ENCODE measurements around the gene DMD. TPM values are rescaled to one million over a fixed set of nuclear protein-coding genes. Genes with fewer than 3 reads are reported as not detected.
"Not testable (repeated sequence)": the region's sequence is repeated elsewhere in the genome, so short reads cannot be mapped to it uniquely, and the experiment has no call there.

The DMD gene
- total RNA-seq, 1 donor from 2014 or later, result 6.7 TPM

- no peak for DNase-seq (ENCODE audit: extremely low read depth, low read depth, low spot score)
These were observed 1073.8 kb downstream of the DMD start for GRCh38 chrX:32137525-32137924.

- DNase-seq (ENCODE audit: extremely low read depth, low read depth, low spot score), result no peak
These were observed 1084.4 kb downstream of the DMD start for GRCh38 chrX:32126997-32127396.

GRCh38 chrX:32118832-32119231 is 1092.5 kb downstream of the DMD start:
- no peak for DNase-seq (ENCODE audit: extremely low read depth, low read depth, low spot score)

GRCh38 chrX:32116047-32116446 is 1095.3 kb downstream of the DMD start:
- no peak for DNase-seq (ENCODE audit: extremely low read depth, low read depth, low spot score)

- no peak for DNase-seq (ENCODE audit: extremely low read depth, low read depth, low spot score)
These were observed 1123.7 kb downstream of the DMD start for GRCh38 chrX:32087663-32088062.

GRCh38 chrX:32084757-32085156 is 1126.6 kb downstream of the DMD start:
- no peak for DNase-seq (ENCODE audit: extremely low read depth, low read depth, low spot score)

- no peak for DNase-seq (ENCODE audit: extremely low read depth, low read depth, low spot score)
These were observed 1163.1 kb downstream of the DMD start for GRCh38 chrX:32048285-32048684.

GRCh38 chrX:32045149-32045548 is 1166.2 kb downstream of the DMD start:
- no peak for DNase-seq (ENCODE audit: extremely low read depth, low read depth, low spot score)

- no peak for DNase-seq (ENCODE audit: extremely low read depth, low read depth, low spot score)
These were observed 1170.2 kb downstream of the DMD start for GRCh38 chrX:32041181-32041580.

GRCh38 chrX:32026772-32027171 is 1184.6 kb downstream of the DMD start:
- no peak for DNase-seq (ENCODE audit: extremely low read depth, low read depth, low spot score)

- DNase-seq (ENCODE audit: extremely low read depth, low read depth, low spot score), result no peak
These were observed 1187.3 kb downstream of the DMD start for GRCh38 chrX:32024072-32024471.

GRCh38 chrX:32016195-32016594 is 1195.2 kb downstream of the DMD start:
- DNase-seq (ENCODE audit: extremely low read depth, low read depth, low spot score), result no peak

- DNase-seq (ENCODE audit: extremely low read depth, low read depth, low spot score), result no peak
These were observed 1200.4 kb downstream of the DMD start for GRCh38 chrX:32010948-32011347.

- no peak for DNase-seq (ENCODE audit: extremely low read depth, low read depth, low spot score)
These were observed 1201.1 kb downstream of the DMD start for GRCh38 chrX:32010212-32010611.

GRCh38 chrX:31993637-31994036 is 1217.7 kb downstream of the DMD start:
- no peak for DNase-seq (ENCODE audit: extremely low read depth, low read depth, low spot score)

- DNase-seq (ENCODE audit: extremely low read depth, low read depth, low spot score), result no peak
These were observed 1222.4 kb downstream of the DMD start for GRCh38 chrX:31988975-31989374.

GRCh38 chrX:31981546-31982062 is 1229.7 kb downstream of the DMD start:
- no peak for DNase-seq (ENCODE audit: extremely low read depth, low read depth, low spot score)

- no peak for DNase-seq (ENCODE audit: extremely low read depth, low read depth, low spot score)
These were observed 1241.6 kb downstream of the DMD start for GRCh38 chrX:31969714-31970113.

GRCh38 chrX:31962256-31962655 is 1249.1 kb downstream of the DMD start:
- no peak for DNase-seq (ENCODE audit: extremely low read depth, low read depth, low spot score)

GRCh38 chrX:31934842-31935370 is 1276.4 kb downstream of the DMD start:
- no peak for DNase-seq (ENCODE audit: extremely low read depth, low read depth, low spot score)

GRCh38 chrX:31934015-31934414 is 1277.3 kb downstream of the DMD start:
- no peak for DNase-seq (ENCODE audit: extremely low read depth, low read depth, low spot score)

GRCh38 chrX:31932769-31933168 is 1278.6 kb downstream of the DMD start:
- DNase-seq (ENCODE audit: extremely low read depth, low read depth, low spot score), result no peak

- DNase-seq (ENCODE audit: extremely low read depth, low read depth, low spot score), result not testable (repeated sequence)
These were observed 1279.0 kb downstream of the DMD start for GRCh38 chrX:31932320-31932719.
